ENCODE results near the gene GABRA5.
"Not testable (repeated sequence)": the region's sequence is repeated elsewhere in the genome, so short reads cannot be mapped to it uniquely, and the experiment has no call there.

The GABRA5 gene

GRCh38 chr15:26866298-26867199 lies at the start of gene GABRA5:
TSS of gene GABRA5 (plus strand) at chr15:26867062. CDS start at chr15:26869249, 2,187 bp downstream.
- DNase-seq: no peak

DNA sequence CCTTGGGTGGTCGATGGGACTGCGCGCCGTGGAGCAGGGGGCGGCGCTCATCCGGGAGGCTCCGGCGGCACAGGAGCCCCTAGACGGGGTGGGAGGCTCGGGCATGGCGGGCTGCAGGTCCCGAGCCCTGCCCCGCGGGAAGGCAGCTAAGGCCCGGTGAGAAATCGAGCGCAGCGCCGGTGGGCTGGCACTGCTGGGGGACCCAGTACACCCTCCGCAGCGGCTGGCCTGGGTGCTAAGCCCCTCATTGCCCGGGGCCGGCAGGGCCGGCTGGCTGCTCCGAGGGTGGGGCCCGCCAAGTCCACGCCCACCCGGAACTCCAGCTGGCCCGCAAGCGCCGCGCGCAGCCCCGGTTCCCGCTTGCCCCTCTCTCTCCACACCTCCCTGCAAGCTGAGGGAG lies 35.7 kb upstream of the GABRA5 start:
- DNase-seq: not testable (repeated sequence)

GRCh38 chr15:26831951-26832350 lies 34.9 kb upstream of the GABRA5 start:
- DNase-seq: no peak

DNA sequence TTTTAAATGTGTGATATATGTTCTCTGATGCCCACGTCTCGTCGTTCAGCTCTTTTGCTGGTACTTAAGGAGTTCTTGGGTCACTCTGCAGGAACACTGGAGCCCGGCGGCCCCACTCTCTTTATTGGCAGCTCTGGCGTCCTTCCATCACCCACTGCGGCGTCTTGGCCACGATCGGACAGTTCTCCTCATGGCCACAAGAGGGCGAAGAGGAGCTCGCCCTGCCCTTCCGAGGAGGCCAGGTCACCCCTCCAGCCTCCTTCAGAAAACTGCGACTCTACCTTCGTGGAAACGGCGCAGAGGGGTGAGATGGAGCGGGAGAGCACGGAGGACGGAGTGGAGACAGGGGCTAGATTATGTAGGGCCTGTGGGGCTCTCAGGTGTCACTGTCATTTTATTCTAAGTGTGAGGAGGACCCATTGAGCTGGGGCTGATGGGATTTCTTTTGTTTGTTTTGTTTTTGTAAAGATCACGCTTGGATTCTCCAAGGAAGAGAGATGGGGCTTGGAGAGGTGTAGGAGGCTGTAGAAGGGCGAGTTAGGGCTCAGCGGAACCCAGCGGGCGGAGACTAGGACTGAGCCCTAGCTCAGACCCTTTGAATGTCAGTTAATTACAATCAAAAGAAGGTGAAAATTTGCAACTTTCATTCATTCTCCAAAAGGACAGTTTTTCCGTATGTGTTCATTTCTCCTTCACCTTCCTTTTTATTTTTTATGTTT lies 28.0 kb upstream of the GABRA5 start:
- DNase-seq: no peak

- no peak for DNase-seq
Measured at GRCh38 chr15:26841514-26841913, 25.3 kb upstream of the GABRA5 start.

GRCh38 chr15:26841941-26842340 lies 24.9 kb upstream of the GABRA5 start:
- DNase-seq: no peak

- DNase-seq: no peak
Measured at GRCh38 chr15:26842391-26842790, 24.5 kb upstream of the GABRA5 start.

DNA sequence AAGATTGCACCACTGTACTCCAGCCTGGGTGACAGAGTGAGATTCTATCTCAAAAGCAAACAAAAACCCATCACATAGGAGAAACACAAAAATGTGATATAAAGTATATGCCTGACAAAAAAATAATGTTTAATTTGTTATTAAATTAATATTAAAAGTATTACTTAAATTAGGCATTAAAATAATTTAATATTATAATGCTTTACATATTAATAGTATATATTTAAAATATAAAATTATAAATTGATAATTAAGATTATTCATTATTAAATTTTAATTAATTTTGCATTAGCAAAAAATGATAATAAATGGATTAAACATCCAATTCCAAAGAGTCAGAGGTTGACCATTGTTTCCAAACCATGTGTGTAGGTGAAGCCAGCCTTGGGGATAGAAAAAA lies 22.0 kb upstream of the GABRA5 start:
- DNase-seq: no peak

DNA sequence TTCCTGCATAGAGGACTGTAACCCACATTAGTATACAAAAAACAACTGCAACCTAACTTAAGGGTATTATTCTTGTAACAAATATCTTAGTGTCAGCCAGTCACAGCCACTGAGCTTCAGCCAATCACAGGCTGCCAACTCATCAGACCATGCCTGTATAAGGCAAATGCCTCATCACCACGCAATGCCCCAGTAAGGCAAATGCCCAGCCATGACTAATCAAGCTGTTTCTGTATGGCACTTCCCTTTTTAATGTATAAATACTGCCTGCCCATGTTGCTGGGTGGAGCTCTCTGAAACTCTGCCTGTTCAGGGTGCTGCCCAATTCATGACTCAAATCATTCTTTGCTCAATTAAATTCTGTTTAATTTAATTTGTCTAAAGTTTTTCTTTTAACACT lies 18.4 kb upstream of the GABRA5 start:
- DNase-seq: no peak

GRCh38 chr15:26850161-26850560 lies 16.7 kb upstream of the GABRA5 start:
- DNase-seq: no peak

DNA sequence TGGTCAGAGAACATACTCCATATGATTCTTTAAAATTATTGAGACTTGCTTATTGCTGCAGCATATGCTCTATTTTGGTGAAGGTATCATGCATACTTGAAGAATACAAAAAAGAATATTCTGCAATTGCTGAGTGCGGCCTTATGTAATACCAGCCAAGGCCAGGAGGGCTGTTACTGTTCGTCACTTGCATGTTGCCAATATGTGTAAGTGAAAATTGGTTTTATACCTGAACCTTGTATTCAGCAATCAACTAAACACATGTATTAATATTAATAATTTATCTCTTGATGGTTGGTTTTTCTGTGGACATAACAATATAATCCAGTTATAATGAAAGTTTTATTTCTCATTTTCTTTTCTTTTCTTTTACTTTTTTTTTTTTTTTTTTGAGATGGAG lies 13.9 kb upstream of the GABRA5 start:
- DNase-seq: no peak

DNA sequence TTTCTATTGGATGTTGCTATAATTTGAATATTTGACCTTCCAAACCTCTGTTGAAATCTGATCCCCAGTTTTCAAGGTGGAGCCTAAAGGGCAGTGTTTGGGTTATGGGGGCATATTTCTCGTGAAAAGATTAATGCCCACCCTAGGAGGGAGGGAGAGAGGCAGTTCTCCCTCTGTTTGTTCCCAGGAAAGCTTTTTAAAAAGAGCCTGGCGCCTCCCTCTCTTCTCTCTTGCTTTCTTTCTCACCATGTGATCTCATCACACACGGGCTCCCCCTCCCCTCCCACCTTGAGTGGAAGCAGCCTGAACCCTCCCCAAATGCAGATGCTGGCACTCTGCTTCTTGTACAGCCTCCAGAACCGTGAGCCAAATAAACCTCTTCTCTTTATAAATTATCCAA lies 12.4 kb upstream of the GABRA5 start:
- no peak for DNase-seq

- DNase-seq: no peak
Measured at GRCh38 chr15:26864664-26865191, 2.1 kb upstream of the GABRA5 start.

DNA sequence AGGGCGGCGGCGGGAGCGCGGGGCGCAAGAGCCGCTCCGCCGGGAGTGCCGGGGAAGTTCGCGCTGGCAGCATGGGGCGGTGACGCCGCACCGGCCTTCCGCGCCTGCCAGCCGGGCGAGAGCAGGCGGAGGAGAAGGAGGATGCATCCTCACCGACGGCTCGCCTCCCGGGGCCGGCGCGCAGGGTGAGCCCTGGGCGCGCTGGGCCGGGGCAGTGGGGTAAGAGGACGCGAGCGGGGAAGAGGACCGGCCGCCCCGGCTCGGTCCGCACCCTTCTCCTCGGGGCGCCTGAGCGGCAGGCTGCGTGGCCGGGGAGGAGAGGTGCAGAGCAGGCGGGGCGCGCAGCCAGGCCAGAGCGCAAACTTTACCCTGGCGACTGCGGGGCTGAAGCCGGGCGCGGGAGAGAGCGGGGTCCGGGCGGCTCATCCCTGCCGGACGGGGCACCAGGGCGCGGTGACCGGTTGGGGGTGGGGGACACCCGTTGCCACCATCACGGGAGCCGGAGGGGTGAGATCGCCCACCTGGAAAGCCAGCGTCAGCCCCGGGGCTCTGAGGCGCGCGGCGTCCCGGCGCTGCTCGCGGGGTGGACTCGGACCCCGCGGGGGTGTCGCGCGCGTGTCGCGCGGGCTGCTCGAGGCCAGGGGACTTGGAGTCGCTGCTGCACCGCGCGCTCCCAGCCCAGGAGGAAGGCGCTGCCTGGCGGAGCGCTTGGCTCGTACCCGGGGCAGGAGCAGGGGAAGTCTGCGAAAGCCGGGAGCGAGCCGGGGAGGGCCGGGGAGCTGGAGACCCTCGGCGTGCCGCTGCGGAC lies 542 bp downstream of the GABRA5 start:
- DNase-seq: no peak

DNA sequence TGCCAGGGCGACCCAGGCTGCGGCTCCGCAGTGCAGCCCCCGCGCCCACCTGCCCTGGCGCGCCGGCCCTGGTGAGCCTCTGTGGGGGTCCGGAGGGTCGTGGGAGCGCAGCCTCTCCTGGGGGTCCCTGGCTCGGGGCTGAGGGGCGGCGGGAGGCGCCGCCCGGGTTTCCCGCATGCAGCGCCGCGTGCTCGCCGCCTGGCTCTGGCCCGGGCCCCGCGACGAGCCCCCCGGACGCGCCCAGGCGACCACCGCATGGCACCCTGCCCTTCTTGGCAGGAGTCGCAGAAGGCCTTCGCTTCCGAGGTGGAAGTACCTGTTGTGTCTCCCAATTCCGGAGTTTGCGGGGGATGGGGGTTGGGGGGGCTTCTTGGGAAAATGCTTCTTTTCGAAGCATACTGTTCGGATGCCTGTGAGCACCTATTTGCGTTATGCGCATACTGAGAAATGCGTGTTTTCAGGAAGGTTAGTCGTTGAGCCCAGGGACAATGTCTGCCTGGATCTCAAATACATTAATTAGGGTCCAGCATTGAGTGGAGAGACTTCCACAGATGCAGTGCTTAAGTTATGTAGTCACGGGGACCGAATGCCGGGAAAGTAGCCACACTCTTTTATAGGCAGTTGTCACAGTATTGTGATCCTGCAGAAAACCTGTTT lies 1.3 kb downstream of the GABRA5 start:
- no peak for DNase-seq

GRCh38 chr15:26869628-26870027 lies 2.8 kb downstream of the GABRA5 start:
- DNase-seq: no peak

GRCh38 chr15:26870346-26870745 lies 3.5 kb downstream of the GABRA5 start:
- DNase-seq: no peak

- no peak for DNase-seq
Measured at GRCh38 chr15:26872206-26872605, 5.3 kb downstream of the GABRA5 start.

GRCh38 chr15:26873846-26874245 lies 7.0 kb downstream of the GABRA5 start:
- no peak for DNase-seq

DNA sequence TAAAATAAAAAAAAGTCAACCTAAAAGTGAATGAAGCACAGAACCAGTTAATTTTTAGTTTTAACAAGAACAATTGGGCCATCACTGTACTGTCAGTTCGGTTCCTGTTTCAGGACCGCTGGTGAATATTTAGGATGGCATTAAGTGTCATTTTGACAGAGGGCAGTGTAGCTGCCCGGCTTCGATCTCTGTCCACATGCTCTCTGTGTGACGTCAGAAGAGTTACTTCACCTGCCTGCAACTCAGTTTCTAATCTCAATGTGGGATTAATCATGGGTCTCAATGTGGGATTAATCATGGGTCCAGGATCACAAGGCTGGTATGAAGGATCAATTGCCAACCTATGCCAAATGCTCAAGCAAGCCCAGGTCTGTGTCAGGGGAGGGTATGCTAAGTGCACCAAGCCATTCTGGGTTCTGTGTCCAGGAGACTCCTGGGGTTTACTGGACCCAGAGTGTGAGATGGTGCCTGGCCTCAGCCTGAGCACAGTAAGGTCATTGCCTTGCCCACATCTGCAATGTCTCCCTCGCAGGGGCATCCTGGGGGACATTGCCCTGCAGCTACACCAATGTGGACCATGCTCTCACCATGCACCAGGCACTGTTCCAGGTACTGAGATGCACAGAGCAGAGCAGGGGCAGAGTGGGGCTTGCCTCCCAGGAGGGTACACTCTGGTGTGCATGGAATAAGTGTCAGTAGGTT lies 8.1 kb downstream of the GABRA5 start:
- DNase-seq: no peak

GRCh38 chr15:26875476-26875850 lies 8.6 kb downstream of the GABRA5 start:
- DNase-seq: no peak

DNA sequence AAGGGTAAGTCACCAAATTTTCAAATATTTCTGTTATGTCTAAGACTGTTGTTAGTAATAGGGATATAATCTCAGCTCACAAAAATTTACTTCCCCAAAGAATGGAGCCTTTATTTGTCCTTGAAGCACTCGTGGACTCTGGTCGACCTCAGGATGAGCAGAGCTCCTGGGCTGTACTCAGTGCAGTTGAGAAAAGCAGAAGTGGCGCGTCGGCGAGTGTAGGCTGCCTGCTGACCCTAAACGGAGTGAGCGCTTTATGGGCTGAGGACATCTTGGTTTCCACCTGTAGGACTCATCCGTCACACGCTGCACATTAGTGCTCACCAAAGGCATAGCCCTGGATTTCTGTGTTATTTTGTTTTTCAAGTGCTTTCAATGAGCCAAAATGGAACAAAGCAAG lies 11.0 kb downstream of the GABRA5 start:
- no peak for DNase-seq
